HG03342 (cell line): ENCODE data around the gene LRRC2.
"Not testable (repeated sequence)": the region's sequence is repeated elsewhere in the genome, so short reads cannot be mapped to it uniquely, and the experiment has no call there.

ENCODE experiments used
- ATAC-seq: cut with Tn5 transposase; IDR thresholded peaks from one replicate; pipeline ENCODE4 v1.9.1; 2021; ENCODE audit warnings: mild to moderate bottlenecking, moderate library complexity; ENCODE audit not compliant: unreplicated experiment

The LRRC2 gene

GRCh38 chr3:46500656-46501635 lies 65.2 kb downstream of the LRRC2 start:
- no peak for ATAC-seq

DNA sequence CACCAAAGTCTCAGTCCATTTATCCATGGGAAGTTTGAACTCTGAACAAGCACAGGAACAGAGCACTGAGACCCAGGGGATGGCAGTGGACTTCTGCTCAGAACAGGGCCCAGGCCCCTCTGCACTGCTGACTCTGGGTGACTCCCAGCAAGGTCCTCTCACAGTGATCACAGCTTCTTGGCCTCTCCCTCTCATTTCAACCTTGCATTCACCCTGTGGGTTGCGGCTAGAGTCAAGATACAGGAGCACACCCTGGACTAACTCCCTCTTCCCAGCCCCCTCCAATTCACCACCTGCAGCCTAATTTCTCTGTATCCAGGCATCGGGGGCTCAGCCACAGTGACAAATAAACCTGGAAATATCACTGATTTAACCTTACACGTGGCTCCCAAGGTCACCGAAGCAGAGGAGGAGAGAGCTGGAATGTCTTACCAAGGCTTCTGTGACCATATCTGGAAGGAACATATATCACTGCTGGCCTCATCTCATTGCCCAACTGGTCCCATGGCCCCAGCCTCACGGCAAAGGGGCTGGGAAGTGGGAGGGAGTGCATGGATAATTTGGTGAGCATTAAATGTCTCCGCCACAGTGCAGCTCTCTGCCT lies 67.1 kb downstream of the LRRC2 start:
- ATAC-seq: no peak

GRCh38 chr3:46497556-46498265 lies 68.4 kb downstream of the LRRC2 start, which contains the start of gene RTP3:
TSS of gene RTP3 (plus strand) at chr3:46497976. CDS start at chr3:46498063, 87 bp downstream.
- ATAC-seq: no peak

DNA sequence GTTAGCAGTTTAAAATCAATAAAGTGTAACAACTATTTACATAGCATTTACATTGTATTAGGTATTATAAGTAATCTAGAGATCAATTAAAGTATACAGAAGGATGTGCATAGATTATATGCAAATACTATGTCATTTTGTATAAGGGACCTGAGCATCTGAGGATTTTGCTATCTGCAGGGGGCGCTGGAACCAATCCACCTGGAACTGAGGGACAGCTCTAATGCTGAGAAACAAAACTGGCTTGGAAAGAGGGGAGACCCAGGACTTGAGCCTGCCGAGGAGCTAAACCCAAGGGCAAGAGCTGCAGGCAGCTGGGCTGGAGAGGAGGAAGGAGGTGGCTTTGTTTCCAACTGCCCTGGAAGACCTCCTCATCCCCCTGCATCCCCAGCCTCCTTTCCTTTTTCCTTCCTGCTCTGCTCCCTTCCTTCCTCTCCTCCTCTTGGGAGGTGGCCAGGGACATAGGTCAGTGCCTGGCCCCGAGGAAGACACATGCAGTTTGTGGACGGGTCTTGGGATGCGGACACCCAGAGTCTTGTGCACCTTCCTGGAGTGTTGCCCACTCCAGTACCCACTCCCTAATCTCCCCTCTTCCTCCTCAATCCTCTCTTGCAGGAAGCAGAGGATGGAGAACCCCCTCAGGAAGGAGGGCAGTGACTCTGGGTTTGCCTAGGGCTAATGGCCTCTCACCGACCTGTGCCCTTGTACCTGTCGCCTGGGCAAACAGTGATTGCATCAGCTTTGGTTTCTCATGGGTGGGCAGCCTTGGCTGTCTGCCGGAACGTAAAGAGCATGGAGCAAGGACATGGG lies 69.2 kb downstream of the LRRC2 start:
- no peak for ATAC-seq

- ATAC-seq: no peak
Observed at GRCh38 chr3:46495901-46496456, 70.1 kb downstream of the LRRC2 start.

DNA sequence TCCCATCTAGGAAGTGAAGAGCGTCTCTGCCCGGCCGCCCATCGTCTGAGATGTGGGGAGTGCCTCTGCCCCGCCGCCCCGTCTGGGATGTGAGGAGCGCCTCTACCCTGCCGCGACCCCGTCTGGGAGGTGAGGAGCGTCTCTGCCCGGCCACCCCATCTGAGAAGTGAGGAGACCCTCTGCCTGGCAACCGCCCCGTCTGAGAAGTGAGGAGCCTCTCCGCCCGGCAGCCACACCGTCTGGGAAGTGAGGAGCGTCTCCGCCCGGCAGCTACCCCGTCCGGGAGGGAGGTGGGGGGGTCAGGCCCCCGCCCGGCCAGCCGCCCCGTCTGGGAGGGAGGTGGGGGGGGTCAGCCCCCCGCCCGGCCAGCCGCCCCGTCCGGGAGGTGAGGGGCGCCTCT lies 71.6 kb downstream of the LRRC2 start:
- not testable (repeated sequence) for ATAC-seq

GRCh38 chr3:46492890-46493547 lies 73.1 kb downstream of the LRRC2 start:
- no peak for ATAC-seq

GRCh38 chr3:46491089-46492070 lies 74.7 kb downstream of the LRRC2 start:
- ATAC-seq: no peak

DNA sequence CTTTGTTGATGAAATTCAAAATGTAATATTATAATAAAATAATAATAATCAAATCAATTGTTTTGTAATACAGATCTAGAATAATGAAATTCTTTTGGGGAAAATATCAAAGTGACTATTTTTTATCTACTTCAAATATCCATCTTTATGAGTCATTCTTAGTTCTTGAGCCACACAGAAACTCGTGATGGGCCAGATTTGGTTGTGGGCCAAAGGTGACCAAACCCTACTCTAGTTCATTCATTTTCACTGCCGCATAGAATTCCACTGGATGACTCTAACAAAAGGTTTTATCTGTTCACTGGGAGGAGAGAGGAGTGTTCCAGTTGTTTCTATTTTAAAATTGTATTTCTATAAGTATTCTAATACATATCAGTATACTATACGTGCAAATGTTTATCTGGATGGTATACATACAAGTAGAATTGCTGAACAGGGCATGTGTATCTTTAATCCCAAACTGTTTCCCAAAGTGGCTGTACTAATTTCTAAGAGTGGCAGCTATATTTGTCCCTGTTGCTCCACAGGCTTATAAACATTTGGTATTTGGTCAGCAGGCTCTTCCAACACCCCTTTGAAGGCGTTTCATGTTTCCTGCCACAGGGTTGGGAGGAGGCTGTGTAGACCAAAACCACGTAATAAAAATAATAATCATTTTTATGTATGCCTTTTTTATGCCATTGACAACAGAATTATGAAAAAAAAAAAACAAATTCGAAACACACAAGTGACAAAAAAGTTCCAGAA lies 75.6 kb downstream of the LRRC2 start:
- no peak for ATAC-seq

- no peak for ATAC-seq
Observed at GRCh38 chr3:46489875-46490274, 76.2 kb downstream of the LRRC2 start.

DNA sequence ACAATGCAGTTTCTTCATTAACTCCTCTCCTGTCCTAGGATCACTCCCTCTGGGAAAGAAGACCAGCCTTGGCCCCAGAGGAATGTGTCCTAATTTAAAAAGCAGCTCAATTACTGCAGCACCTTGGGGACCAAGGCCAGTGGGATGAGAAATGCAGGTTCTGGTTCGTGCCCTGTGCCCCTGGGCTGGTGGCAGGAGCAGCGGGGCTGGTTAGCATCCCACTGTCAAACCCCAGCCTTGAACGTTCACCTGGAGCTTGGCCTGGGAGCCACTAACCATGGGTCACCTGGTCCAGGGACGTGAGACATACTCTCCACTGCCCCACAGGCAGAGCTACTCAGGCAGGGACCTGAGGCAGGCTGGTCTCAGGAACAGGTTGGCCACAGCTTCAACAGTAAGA lies 76.7 kb downstream of the LRRC2 start:
- ATAC-seq: no peak

- peak; percentile 88 for ATAC-seq
Observed at GRCh38 chr3:46488735-46489361, 77.3 kb downstream of the LRRC2 start.

GRCh38 chr3:46485779-46486175 lies 80.3 kb downstream of the LRRC2 start:
- ATAC-seq: no peak

GRCh38 chr3:46484911-46485778 lies 81.0 kb downstream of the LRRC2 start:
- no peak for ATAC-seq

GRCh38 chr3:46484388-46484787 lies 81.7 kb downstream of the LRRC2 start:
- no peak for ATAC-seq

GRCh38 chr3:46483825-46484224 lies 82.3 kb downstream of the LRRC2 start:
- ATAC-seq: no peak
